HG02870 (cell line): ENCODE measurements around the gene PDLIM7.
"Not testable (repeated sequence)": the region's sequence is repeated elsewhere in the genome, so short reads cannot be mapped to it uniquely, and the experiment has no call there.

Experiments
- ATAC-seq: cut with Tn5 transposase; IDR thresholded peaks from one replicate; pipeline ENCODE4 v1.9.1; 2021; ENCODE audit warnings: mild to moderate bottlenecking, moderate library complexity; ENCODE audit not compliant: unreplicated experiment

Gene PDLIM7

GRCh38 chr5:177492841-177493240 lies 4.6 kb downstream of the PDLIM7 start:
- ATAC-seq, result no peak

DNA sequence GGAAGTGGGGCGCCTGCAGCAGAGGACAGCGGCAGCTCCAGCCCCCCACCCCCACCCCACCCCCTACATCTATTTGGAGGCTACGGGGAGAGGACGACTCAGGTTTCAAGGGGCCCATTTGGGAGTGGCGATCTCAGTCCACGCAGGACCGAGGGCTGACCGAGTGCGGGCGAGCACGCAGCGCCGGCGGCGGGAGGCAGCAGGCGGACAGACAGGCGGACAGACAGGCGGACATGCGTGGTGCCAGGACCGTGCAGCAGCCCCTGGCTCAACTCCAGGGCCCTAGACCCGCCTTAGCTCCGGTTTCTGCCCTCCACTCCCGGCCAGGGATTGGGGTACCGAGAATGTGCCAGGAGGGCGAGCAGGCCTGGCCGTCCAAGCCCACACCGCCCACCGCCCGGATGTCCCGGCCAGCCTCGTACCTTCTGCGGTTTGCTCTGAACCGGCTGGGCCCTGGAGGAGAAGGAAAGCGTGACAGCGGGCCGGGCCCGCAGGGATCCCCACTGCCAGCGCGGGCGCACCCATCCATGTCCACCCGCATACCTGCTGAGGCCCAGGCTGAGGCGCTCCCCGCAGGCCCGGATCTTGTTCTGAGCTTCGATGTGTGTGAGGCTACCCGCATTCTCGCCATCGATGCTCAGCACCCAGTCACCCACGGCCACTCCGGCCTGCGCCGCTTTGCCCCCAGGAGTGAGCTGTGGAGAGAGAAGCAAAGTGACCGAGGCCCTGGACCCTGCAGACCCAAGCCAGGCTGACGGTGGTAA lies 5.2 kb downstream of the PDLIM7 start:
- no peak for ATAC-seq

DNA sequence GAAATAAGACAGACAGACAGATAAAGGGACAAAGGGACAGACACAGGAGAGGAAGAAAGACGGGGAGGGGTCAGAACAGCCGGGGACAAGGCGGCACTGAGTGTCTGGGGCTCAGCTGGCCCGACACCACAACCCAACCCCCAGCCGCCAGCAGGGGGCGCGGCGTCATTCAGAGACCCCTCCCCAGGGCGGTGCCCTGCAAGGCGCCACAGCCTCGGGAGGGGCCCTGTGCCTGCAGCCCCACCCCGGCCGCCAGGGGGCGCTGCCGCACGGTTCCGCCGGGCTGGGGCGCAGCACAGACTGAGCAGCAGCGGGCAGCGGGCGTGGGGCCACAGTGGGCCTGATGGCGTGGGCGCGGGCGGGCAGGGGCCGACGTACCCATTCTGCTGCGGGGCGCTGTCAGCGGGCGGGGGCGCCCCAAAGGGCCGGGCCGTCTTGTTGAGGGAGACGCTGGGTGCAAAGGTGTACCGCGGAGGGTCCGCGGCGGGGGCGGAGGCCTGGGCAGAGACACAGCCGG lies 5.9 kb downstream of the PDLIM7 start:
- ATAC-seq, result no peak

DNA sequence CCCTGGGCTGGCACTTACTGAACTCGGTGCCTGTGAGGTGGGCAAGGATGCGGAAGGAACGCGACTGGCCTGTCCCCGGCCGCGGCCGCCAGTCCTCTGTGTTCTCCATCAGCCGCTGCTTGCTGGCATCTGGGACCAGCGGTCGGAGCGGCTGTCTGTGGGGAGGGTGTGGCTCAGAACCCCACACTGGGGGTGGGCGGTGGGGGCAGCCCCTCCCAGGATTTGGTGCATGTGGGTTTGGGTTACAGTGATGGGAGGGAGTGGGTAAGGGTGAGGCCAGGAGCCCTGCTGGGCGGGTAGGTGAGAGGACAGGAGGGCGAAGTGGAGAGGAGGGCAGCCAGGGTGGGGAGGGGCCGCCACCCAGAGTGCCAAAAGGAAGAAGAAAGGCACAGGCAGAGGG lies 6.4 kb downstream of the PDLIM7 start:
- no peak for ATAC-seq

GRCh38 chr5:177490311-177490991 lies 7.0 kb downstream of the PDLIM7 start:
- no peak for ATAC-seq

GRCh38 chr5:177489119-177489716 lies 8.2 kb downstream of the PDLIM7 start:
- no peak for ATAC-seq

DNA sequence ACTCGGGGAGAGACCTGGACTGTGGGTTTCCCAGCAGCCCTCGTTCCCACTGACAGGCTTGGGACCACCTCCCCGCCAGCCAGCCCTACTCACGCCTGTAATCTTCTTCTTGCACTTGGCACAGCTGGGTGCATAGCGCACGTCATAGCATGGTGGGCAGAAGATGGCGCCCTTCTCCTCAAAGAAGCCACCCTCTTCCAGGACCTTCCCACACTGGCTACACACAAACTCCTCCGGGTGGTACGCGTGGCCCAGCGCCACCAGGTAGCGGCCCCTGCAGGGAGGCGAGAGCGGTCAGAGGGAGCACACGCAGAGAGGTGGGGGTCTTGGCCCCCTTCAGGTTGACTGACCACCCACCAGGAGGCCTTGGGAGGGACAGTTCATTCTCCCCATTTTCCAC lies 9.4 kb downstream of the PDLIM7 start:
- no peak for ATAC-seq

GRCh38 chr5:177487144-177487543 lies 10.3 kb downstream of the PDLIM7 start:
- ATAC-seq, result no peak

- no peak for ATAC-seq
Measured at GRCh38 chr5:177486256-177486655, 11.1 kb downstream of the PDLIM7 start.

DNA sequence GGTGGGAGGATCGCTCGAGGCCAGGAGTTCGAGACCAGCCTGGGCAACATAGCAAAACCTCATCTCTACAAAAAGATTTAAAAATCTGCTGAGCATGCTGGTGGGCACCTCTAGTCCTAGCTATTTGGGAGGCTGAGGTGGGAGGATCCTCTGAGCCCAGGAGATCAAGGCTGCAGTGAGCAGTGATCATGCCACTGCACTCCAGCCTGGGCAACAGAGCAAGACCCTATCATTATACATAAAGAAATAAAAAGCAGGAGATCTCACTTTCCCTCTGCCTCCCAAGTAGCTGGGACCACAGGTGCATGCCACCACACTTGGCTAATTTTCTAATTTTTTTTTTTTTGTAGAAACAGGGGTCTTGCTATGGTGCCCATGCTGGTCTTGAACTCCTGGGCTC lies 11.7 kb downstream of the PDLIM7 start:
- ATAC-seq, result not testable (repeated sequence)

GRCh38 chr5:177484902-177485549 lies 12.4 kb downstream of the PDLIM7 start:
- ATAC-seq, result no peak

GRCh38 chr5:177483994-177484901 lies 13.2 kb downstream of the PDLIM7 start:
- no peak for ATAC-seq

DNA sequence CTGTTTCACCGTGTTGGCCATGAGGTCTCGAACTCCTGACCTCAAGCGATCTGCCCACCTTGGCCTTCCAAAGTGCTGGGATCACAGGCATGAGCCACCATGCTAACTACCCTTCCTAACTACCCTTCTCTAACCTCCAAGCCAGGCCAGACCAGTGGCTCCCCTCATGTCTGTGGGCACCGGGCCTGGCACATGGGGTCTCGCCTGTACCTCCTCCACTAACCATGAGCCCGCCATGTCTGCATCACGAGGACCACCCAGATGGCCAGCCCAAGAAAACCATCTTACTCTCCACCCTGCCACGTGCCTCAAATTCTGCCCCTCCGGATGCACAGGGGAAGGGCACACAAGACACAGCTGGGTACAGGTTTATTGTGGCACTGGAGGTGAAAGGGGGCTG lies 14.4 kb downstream of the PDLIM7 start:
- ATAC-seq, result no peak

GRCh38 chr5:177482359-177482795 lies 15.0 kb downstream of the PDLIM7 start:
- ATAC-seq, result no peak

- ATAC-seq, result no peak
Measured at GRCh38 chr5:177479774-177480173, 17.6 kb downstream of the PDLIM7 start.

GRCh38 chr5:177478711-177479646 lies 18.4 kb downstream of the PDLIM7 start:
- ATAC-seq, result no peak

DNA sequence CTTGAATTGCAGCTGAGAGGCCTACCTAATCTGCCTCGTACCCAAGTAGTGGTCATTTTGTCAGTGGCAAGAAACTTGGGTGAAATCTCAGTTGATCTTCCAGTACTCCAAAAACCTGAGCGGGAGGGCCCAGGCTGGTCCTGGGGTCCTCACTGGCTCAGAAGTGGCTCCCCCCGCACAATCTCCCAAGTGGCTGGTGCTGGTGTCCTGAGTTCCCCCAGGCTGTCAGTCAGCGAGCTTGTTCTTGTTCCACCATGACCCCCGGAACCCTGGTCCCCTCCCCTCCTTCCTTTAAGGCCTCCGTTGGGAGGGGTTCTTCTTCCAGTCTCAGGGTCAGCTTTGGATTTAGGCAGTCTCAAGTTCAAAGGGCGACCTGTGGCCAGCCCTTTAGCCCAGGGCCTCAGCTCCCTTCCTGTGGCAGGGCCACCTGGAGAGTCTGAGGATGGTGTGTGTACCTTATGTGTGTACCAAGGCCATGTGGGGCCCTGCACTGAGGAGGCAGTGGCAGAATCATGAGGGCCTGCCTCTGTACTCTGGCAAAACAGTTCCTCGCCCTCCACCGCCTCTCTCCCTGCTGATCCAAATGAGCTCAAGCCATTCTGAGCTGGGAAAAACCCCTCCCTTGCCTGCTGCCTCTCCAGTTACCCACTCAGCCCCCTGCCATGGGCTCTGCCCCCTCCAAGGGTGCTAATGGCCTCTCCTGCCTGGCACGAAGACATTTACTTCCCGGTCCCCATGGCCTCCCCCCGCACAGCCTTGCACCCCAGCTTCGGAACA lies 19.5 kb downstream of the PDLIM7 start:
- no peak for ATAC-seq

GRCh38 chr5:177476531-177477233 lies 20.7 kb downstream of the PDLIM7 start:
- no peak for ATAC-seq
